GM18505 (cell line): ENCODE measurements around the gene RHOBTB3.
"Not testable (repeated sequence)": the region's sequence is repeated elsewhere in the genome, so short reads cannot be mapped to it uniquely, and the experiment has no call there.

Experiments used
- ATAC-seq: cut with Tn5 transposase; IDR thresholded peaks from one replicate; pipeline ENCODE4 v1.9.1; 2021; ENCODE audit not compliant: unreplicated experiment
- POLR2A ChIP-seq: IDR thresholded peaks from 4 replicates; pipeline ENCODE4 v1.6.1; 2011; ENCODE audit warnings: borderline replicate concordance; ENCODE audit not compliant: insufficient read depth, insufficient read length; ENCODE audit errors: extremely low read depth

RHOBTB3 gene, protein sequence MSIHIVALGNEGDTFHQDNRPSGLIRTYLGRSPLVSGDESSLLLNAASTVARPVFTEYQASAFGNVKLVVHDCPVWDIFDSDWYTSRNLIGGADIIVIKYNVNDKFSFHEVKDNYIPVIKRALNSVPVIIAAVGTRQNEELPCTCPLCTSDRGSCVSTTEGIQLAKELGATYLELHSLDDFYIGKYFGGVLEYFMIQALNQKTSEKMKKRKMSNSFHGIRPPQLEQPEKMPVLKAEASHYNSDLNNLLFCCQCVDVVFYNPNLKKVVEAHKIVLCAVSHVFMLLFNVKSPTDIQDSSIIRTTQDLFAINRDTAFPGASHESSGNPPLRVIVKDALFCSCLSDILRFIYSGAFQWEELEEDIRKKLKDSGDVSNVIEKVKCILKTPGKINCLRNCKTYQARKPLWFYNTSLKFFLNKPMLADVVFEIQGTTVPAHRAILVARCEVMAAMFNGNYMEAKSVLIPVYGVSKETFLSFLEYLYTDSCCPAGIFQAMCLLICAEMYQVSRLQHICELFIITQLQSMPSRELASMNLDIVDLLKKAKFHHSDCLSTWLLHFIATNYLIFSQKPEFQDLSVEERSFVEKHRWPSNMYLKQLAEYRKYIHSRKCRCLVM

DNA sequence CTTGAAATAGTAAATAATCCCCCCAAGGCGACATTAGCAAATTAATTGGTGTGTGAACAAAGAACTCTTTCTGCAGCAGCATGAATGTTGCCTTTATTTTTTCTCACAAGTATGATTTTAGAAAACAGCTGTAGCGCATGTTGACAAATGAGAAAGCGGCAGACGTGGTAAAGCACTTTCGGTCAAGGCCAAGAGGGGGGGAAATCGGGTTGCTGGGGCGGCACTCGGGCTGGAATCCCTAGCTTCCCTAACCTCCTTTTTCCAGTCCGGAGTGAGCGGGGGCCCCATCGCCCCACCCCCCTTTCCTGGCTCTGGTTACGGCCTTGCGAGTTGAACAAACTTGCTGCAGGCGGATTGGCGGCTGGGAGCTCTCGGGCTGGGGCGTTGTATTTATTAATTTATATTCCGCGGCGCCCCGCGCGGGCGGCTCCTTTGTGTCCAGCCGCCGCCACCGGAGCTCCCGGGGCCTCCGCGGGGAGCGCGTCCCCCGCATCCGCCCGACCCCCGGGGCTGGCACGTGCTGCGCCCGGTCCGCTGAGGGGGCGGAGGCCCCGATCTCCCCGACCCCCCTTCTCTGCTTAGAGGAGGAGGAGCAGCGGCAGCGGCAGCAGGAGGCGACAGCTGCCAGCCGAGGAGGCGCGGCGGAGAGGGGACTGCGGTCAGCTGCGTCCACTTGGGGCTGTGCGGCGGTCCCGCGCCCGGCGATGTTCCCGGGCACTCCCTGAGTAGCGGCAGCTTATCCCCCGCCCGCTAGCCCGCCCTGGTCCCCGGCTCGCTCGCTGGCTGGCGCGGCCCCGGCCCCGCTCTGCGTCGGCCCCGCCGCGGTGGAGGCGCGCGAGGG, at the start of gene RHOBTB3:
TSS of gene RHOBTB3 (plus strand) at position 607 of the 841 bp plus-strand sequence. CDS start 347 bp downstream, outside the sequence.
- TF ChIP-seq POLR2A, result peak; percentile 40
- peak; percentile 47 for ATAC-seq

DNA sequence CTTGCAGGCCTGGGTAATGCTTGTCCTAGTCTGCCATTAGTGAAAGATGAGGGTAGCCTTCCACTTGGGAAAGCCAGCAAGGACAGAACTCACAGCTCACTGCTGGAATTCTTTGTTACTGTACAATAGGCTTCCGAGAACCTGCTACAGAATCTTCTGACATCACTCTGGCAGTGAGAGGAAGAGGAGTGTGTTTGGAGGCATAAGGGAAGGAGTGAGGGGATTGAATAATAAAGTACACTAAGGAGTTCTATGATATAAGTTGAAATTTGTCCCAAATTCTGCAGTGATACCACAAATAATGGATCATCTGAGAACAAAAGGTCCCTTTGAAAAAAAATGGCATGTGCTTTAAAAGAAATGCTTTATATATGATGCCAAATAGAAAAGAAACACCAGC, 48.2 kb upstream of the RHOBTB3 start, which contains the start of gene SPATA9:
TSS of gene SPATA9 (minus strand) at position 101 of the 400 bp plus-strand sequence. CDS start 137 bp downstream, outside the sequence.
- ATAC-seq, result no peak
- TF ChIP-seq POLR2A, result no peak

DNA sequence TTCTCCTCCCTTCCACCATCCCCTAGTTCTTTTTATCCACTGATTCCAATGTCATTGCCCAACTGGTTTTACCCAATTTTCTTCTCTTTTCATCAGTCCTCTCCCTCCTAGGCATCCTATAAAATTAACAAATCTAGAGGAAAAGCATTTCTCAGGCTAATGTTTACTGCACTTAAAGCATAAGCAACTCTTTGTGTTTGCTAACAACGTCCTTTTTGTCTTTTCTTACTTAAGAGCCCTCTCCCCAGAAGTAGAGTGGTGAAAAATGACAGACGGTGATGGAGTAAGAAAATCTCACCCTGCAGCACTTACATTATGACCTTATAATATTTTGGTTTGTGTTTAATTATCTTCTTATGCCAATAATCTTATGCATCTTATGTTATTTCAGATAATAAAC, 46.8 kb upstream of the RHOBTB3 start:
- ATAC-seq, result no peak
- no peak for TF ChIP-seq POLR2A

DNA sequence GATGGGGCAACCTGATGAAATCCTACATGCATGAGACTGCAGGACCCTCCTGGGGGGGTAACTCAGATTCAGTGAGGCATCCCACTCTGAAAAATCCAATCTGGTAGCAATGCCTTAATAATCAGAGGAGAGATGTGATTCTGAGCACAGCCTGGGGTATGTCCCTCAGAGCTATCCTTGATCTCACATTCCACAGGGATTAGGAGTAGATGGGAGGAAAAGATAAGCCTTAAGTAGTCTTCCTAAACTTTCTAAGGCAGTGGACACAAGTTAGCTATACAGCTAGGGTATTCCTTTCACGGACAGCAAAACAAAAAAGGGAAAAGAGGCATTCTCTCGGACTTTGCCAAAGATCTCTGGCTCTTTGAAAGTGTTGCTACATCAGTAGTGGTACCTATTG, 44.5 kb upstream of the RHOBTB3 start:
- TF ChIP-seq POLR2A, result no peak
- ATAC-seq, result no peak

DNA sequence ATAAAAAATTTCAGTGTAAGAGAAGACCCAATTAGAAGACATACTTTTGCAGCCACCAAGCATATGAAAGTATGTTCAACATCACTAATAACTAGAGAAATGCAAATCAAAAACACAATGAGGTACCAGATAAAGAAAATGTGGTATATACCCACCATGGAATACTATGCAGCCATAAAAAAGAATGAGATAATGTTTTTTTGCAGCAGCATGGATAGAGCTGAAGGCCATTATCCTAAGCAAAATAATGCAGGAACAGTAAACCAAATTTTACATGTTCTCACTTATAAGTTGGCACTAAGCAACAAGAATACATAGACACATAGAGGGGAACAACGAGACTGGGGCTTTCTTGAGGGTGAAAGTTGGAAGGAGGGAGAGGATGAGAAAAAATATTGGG, 41.5 kb upstream of the RHOBTB3 start:
- TF ChIP-seq POLR2A, result no peak
- no peak for ATAC-seq

DNA sequence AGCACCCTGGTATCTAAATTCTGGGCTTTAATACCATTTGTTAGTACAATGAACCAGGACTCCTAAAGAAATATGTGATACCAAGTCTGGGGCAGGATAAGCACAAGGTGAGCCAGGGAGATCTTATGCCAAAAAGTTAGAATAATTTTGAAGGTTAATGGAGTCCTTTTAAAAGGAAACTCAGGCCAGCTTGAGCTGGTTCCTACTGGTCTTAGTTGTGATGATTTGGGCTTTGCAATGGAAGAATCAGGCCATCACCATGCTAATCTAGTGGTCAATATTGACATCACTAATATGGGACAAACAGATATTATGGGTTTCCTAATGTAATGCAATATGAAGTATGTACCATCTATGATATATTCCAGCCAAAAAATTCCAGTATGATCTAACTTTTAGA, 40.8 kb upstream of the RHOBTB3 start:
- TF ChIP-seq POLR2A, result no peak
- no peak for ATAC-seq

DNA sequence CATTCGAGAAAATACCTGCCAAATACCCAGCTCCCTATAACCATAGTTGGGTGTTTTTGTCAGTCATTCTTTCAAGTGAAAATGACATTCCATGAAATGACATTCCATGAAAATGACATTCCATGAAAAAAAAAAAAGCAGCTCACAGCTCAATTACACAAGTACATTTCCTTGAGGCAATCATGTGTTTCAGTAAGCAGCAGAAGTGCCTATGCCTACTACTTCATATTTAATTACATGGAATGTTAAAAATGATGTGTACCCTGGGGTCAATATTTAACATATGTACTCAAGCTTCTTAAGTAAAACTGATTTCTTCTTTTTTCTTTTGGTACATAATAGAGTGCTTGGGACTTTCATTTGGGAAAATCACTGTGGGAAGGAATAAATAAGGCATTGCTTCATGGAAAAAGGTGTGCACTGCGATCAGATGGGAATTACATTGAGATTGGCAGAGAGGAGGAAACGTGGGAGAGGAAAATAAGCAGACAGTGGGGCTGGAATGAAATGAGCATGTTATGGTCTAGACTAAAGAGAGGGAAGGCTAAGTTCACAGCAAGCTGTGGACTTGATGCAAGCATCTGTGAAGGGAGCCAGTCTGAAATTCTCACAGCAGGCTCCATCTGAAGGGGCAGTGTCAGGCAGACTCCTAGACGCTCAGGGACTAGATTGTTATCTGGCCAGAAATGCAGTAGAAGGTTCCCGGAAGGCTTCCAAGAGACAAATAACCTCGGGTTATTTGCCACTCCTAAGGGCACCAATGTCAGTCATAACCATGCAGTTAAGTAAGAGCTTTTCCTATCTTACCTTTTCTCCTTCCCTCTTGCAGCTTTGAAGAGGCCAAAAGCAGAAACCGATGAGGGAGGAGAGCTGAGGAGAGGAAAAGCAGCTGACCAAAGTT, 33.1 kb upstream of the RHOBTB3 start:
- TF ChIP-seq POLR2A, result no peak
- ATAC-seq, result no peak

DNA sequence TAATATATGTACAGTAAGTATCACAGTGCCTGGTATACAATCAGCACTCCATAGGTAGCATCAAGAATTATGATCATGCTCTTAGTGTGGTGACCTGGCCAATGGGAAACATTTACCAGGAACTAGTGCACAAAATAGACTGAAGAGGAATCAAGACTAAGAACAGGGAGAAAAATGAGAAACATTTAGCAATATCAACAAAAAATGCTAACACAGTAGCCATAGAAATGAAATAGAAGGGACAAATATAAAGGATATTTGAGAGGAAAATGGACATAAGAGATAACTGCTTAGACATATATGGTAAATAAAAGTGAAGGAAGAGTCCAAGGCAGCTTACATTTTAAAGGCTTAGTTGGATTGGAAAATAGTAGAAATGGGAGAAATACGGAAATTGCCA, 31.8 kb upstream of the RHOBTB3 start:
- ATAC-seq, result no peak
- TF ChIP-seq POLR2A, result no peak

DNA sequence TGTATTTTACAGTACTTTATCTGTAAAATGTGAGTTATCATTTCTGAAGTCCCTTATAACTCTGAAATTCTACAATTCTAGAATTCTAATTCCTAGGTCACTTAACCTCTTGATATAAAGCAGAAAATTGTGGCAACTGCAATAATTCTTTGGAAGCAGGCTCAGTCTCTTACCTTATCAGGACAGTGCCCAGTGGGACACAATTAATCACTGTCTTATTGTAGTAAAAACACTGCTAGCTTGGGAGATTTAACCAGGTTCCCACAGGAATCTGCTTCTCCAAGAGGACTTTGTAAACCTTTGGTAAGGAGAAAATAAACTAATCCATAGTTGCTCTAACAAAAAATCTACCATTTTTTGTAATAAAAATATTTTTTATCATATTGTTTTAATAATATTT, 30.1 kb upstream of the RHOBTB3 start:
- ATAC-seq, result no peak
- TF ChIP-seq POLR2A, result no peak

DNA sequence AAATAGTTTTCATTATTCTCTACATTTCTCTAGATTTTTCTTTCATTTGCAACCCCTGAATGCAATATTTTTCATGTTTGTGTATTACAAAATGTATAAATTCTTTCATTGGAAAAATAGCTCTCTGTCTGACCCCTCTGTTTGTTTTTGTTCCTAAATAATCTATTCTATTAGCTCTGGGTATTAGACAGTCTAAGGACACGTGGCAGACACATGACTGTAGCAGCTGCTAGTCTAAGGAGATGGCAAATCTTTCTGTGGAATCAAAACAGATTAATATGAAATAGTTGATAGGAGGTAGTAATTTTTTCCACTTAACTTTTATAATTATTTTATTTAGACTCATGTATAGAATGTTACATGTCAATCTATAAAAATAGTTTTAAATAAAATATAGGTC, 27.0 kb upstream of the RHOBTB3 start:
- no peak for TF ChIP-seq POLR2A
- ATAC-seq, result no peak

DNA sequence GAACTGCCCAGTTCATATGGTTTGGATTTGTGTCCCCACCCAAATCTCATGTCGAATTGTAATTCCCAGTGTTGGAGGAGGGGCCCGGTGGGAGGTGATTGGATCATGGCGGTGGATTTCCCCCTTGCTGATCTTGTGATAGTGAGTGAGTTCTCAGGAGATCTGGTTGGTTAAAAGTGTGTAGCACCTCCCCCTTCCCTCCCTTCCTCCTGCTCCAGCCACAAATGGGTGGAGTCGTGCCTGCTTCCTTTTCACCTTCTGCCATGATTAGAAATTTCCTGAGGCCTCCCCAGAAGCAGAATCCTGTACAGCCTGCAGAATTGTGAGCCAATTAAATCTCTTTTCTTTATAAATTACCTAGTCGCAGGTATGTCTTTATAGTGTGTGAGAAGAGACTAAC, 24.9 kb upstream of the RHOBTB3 start:
- ATAC-seq, result not testable (repeated sequence)

DNA sequence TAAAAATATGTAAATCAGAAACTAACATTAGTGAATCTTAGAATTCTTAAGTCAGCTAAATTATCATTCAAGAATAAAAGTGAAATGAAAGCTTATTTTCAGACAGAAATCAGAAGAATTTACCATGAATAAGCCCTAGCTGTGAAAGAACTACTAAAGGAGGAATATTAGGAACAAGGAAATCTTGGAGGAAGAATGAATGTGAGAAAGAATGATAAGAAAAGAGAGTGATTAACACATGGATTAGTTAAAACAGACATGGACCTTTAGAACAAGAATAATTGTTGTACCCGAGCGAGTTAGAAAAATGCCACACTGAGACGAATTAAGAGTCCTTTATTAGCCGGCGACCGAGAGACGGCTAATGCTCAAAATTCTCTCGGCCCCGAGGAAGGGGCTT, 24.1 kb upstream of the RHOBTB3 start:
- TF ChIP-seq POLR2A, result no peak
- ATAC-seq, result no peak

DNA sequence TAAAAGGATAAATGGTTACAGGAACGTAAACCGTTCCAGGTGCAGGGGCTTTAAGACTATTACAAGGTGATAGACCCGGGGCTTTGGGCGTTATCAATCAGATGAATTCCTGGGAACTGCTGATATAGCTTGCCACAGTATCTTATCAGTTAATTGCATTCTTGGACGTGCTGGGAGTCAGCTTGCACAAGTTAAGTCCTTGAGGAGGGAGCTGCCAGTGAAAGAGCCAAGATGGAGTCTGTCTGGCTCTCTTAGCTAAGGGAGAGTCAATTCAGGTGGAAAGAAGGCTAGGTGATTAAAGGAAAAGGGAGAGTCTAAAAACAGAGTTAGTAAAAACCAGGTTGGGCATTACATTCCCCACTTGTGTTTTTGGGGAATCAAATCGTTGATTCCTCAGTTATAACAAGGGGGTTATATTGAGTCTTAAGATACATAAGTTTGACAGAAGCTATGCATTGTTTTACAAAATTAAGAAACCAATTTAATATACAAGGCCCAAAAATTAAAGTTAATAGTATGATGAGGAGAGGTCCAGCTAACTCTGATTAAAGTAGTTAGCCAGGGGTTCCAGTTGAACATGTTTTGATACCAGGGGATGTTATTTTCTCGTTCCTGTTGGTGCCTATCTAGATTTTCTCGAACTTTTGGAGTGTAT, 23.5 kb upstream of the RHOBTB3 start:
- not testable (repeated sequence) for ATAC-seq
